ENCODE data around the gene CGB8.
"Not testable (repeated sequence)": the region's sequence is repeated elsewhere in the genome, so short reads cannot be mapped to it uniquely, and the experiment has no call there.

DNA sequence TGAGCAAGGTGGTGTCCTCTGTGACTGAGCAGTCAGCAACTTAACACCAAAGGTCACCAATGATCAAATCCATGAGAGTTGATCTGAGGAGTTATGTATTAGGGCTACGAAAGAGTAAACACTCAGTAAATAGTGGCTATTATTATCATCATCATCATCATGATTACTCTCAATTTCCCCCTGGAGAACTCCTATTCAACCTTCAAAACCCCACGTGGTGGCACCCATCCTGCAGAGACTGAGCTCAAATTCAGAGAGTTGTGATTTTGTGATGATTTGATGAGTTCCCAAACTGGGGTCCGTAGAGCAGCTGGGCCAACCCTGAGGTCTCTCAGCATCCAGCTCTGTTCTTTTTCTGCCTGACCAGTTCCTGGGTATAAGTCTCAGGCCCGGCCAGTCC is 923 bp upstream of the CGB8 start:
- TF ChIP-seq, protein P1, sequence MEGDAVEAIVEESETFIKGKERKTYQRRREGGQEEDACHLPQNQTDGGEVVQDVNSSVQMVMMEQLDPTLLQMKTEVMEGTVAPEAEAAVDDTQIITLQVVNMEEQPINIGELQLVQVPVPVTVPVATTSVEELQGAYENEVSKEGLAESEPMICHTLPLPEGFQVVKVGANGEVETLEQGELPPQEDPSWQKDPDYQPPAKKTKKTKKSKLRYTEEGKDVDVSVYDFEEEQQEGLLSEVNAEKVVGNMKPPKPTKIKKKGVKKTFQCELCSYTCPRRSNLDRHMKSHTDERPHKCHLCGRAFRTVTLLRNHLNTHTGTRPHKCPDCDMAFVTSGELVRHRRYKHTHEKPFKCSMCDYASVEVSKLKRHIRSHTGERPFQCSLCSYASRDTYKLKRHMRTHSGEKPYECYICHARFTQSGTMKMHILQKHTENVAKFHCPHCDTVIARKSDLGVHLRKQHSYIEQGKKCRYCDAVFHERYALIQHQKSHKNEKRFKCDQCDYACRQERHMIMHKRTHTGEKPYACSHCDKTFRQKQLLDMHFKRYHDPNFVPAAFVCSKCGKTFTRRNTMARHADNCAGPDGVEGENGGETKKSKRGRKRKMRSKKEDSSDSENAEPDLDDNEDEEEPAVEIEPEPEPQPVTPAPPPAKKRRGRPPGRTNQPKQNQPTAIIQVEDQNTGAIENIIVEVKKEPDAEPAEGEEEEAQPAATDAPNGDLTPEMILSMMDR (IDR thresholded peaks at IDR 0.05 in 4 of 5, conservative IDR thresholded peaks at IDR 0.05 in 1 of 5): not testable (repeated sequence)
- not testable (repeated sequence) for TF ChIP-seq POLR2A (IDR thresholded peaks at IDR 0.05)

Measured in gastrocnemius medialis (tissue), 4 donors.